ACC112 (cell line): ENCODE data around the gene LVRN.
"Not testable (repeated sequence)": the region's sequence is repeated elsewhere in the genome, so short reads cannot be mapped to it uniquely, and the experiment has no call there.

ENCODE experiments used
- H2AFZ ChIP-seq: fragments of 200-600 bp; sonication (generic); one replicate; pipeline ENCODE4 v1.6.0; 2017; ENCODE audit warnings: antibody characterized with exemption, low read length; ENCODE audit not compliant: unreplicated experiment
- H3K27ac ChIP-seq: fragments of 200-600 bp; sonication (generic); 2 replicates; pipeline ENCODE4 v1.5.1; 2014; ENCODE audit warnings: low read depth, mild to moderate bottlenecking, antibody characterized with exemption, low read length, moderate library complexity
- H3K27me3 ChIP-seq: fragments of 200-600 bp; sonication (generic); 2 replicates; pipeline ENCODE4 v1.6.1; 2014; ENCODE audit warnings: mild to moderate bottlenecking, antibody characterized with exemption, low read length, moderate library complexity, mixed read lengths; ENCODE audit not compliant: insufficient read depth
- H3K36me3 ChIP-seq: fragments of 200-600 bp; sonication (generic); 2 replicates; pipeline ENCODE4 v1.6.1; 2016; ENCODE audit warnings: mild to moderate bottlenecking, antibody characterized with exemption, low read length, moderate library complexity, mixed read lengths; ENCODE audit not compliant: insufficient read depth
- H3K4me1 ChIP-seq: fragments of 200-600 bp; sonication (generic); one replicate; pipeline ENCODE4 v1.6.1; 2016; ENCODE audit warnings: low read length, mixed read lengths; ENCODE audit not compliant: insufficient read depth, unreplicated experiment, control insufficient read depth
- H3K4me3 ChIP-seq: fragments of 200-600 bp; sonication (generic); 2 replicates; pipeline ENCODE4 v1.5.1; 2014; ENCODE audit warnings: mild to moderate bottlenecking, low read depth, low read length
- H3K79me2 ChIP-seq: fragments of 200-600 bp; sonication (generic); one replicate; pipeline ENCODE4 v1.6.0; 2016; ENCODE audit warnings: low read length; ENCODE audit not compliant: control insufficient read depth, unreplicated experiment, insufficient read depth

LVRN gene

GRCh38 chr5:115962239-115962564, at the start of gene LVRN:
LVRN (plus strand) TSS chr5:115962475; CDS start chr5:115962618, 143 bp downstream.
- Histone ChIP-seq H2AFZ (peak within 1 kb of the TSS; percentile 41), H3K4me3 (peak within 1 kb of the TSS; percentile 57)

GRCh38 chr5:115913623-115914400, 48.5 kb upstream of the LVRN start:
- H3K27me3 ChIP-seq, H3K4me1 ChIP-seq, H3K79me2 ChIP-seq, H3K27ac ChIP-seq, H3K4me3 ChIP-seq, H2AFZ ChIP-seq, H3K36me3 ChIP-seq: not testable (repeated sequence)

More at GRCh38 chr5:115962239-115962564, at the start of gene LVRN:
- peaks cover 30% of the 10 kb centered on the region for H3K27me3 ChIP-seq
- no peaks in the 10 kb centered on the region for H3K36me3 ChIP-seq
- H3K79me2 ChIP-seq = no peaks in the 10 kb centered on the region
- H3K27ac ChIP-seq = no peak within 1 kb of the TSS
- H3K4me1 ChIP-seq = no peaks in the 10 kb centered on the region

GRCh38 chr5:115920171-115920725, 42.0 kb upstream of the LVRN start:
- Histone ChIP-seq H3K4me3 (no peak overlapping the region), H3K4me1 (no peaks in the 10 kb centered on the region), H3K79me2 (no peaks in the 10 kb centered on the region), H3K27me3 (no peaks in the 10 kb centered on the region), H3K36me3 (no peaks in the 10 kb centered on the region), H3K27ac (no peak overlapping the region), H2AFZ (no peak overlapping the region)

- not testable (repeated sequence) for H3K4me3 ChIP-seq, H3K79me2 ChIP-seq, H3K27me3 ChIP-seq, H2AFZ ChIP-seq, H3K27ac ChIP-seq, H3K36me3 ChIP-seq, H3K4me1 ChIP-seq
Observed at GRCh38 chr5:115928578-115929407, 33.5 kb upstream of the LVRN start.

GRCh38 chr5:115930171-115930570, 32.1 kb upstream of the LVRN start:
- H3K36me3 ChIP-seq, H3K4me3 ChIP-seq, H3K27ac ChIP-seq, H3K27me3 ChIP-seq, H3K79me2 ChIP-seq, H2AFZ ChIP-seq, H3K4me1 ChIP-seq: not testable (repeated sequence)

- Histone ChIP-seq H3K27ac (no peak overlapping the region), H2AFZ (no peak overlapping the region), H3K79me2 (no peaks in the 10 kb centered on the region), H3K36me3 (no peaks in the 10 kb centered on the region), H3K4me3 (no peak overlapping the region), H3K4me1 (no peaks in the 10 kb centered on the region), H3K27me3 (no peaks in the 10 kb centered on the region)
Observed at GRCh38 chr5:115930630-115931337, 31.5 kb upstream of the LVRN start.

- no peaks in the 10 kb centered on the region for H3K36me3 ChIP-seq
- no peaks in the 10 kb centered on the region for H3K4me1 ChIP-seq
- H3K27ac ChIP-seq = no peak overlapping the region
- no peaks in the 10 kb centered on the region for H3K79me2 ChIP-seq
- H3K27me3 ChIP-seq = no peaks in the 10 kb centered on the region
- no peak overlapping the region for H3K4me3 ChIP-seq
- no peak overlapping the region for H2AFZ ChIP-seq
Observed at GRCh38 chr5:115932991-115933390, 29.3 kb upstream of the LVRN start.

GRCh38 chr5:115934388-115934974, 27.8 kb upstream of the LVRN start:
- Histone ChIP-seq H2AFZ (no peak overlapping the region), H3K27me3 (no peaks in the 10 kb centered on the region), H3K4me3 (no peak overlapping the region), H3K36me3 (no peaks in the 10 kb centered on the region), H3K79me2 (no peaks in the 10 kb centered on the region), H3K4me1 (peaks cover 6% of the 10 kb centered on the region), H3K27ac (no peak overlapping the region)

- Histone ChIP-seq H2AFZ (no peak overlapping the region), H3K27me3 (no peaks in the 10 kb centered on the region), H3K4me1 (peaks cover 12% of the 10 kb centered on the region), H3K79me2 (no peaks in the 10 kb centered on the region), H3K36me3 (no peaks in the 10 kb centered on the region), H3K4me3 (no peak overlapping the region), H3K27ac (no peak overlapping the region)
Observed at GRCh38 chr5:115936031-115936430, 26.2 kb upstream of the LVRN start.

- H3K27me3 ChIP-seq = no peaks in the 10 kb centered on the region
- H3K79me2 ChIP-seq = no peaks in the 10 kb centered on the region
- H3K27ac ChIP-seq = no peak overlapping the region
- H3K36me3 ChIP-seq = no peaks in the 10 kb centered on the region
- H3K4me1 ChIP-seq = peaks cover 12% of the 10 kb centered on the region
- H3K4me3 ChIP-seq = peak overlapping the region; percentile 38; the same call in 1 of the 2 replicates
- peak overlapping the region; percentile 84 for H2AFZ ChIP-seq
Observed at GRCh38 chr5:115939059-115939458, 23.2 kb upstream of the LVRN start.
